Measurements from ENCODE around the gene NDP.

NDP gene, protein sequence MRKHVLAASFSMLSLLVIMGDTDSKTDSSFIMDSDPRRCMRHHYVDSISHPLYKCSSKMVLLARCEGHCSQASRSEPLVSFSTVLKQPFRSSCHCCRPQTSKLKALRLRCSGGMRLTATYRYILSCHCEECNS

DNA sequence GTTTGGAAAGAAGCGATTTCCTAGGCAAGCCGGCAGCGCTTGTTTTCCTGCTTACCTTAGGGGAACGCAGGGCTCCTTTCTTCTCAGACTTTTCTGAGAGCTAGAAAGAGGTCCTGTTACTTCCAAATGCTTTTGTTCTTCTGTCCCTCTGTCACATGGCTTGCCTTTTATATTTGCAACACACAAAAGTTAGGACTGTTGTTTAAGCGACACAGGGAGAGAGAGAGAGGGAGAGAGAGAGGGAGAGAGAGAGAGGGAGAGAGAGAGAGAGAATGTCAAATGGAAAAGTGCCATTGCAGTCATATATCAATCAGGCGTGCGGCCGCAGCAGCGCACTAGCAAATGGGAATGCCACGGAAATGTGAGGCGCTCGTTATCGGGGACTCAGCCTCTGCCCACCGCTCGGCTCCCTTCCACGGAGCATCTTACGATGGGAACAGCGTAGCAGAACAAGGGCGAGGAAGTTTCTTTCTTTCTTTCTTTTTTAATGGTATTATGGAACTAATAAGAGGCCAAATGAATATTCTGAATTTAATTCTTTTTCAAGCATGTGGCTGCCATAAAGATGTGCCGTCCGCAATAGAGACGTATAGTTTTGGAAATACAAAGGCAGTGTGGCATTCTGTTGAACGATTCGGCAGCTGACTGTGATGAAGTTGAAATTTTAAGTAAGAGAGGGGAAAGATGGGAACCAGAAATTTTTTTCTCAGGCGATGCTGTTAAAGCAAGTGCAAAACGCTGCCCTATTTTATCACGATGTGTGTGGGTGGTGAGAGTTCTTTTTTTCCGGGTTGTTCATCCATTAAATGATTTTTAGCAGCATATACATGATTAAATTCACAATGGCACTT is at the start of gene NDP:
NDP (minus strand) TSS at position 142 of the 851 bp plus-strand sequence. CDS start 14,745 bp downstream, outside the sequence.
- DNase-seq, result no peak

DNA sequence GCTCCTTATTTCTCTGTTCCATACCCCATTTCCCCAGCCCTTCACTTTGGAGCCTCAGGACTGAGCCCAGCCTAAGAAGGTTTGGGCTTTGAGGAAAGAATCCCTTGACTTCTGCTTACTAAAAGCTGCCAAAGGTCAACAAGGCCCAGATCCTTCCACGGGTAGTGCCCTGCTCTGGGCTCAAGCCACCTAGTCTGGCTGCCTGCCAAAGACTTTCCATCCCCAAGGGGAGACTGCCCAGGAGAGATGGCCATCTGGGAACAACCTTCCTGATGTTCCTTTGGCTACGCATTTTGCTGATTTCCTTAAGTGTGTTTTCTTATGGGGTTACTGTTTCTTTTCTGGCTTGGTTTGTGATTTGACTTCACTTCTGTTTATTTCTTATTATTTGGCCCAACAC is 49.8 kb upstream of the NDP start:
- DNase-seq, result no peak

DNA sequence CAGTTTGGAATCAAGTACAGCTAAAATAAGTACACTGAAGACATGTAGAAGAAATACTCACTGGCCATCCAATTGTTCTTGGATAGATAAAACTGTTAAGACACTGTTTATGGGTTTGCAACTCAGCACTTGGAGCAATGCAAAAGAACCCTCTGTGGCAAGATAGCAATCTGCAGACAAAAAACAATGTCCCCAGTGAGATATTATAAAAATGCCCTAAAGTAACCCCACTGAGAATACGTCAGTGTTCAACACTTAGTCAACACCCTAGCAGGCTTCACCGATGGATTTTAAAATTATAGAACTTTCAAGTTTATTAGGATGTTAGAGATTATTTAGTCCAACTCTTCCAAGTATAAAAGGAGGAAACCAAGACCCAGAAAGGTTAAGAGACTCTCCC is 47.5 kb upstream of the NDP start:
- no peak for DNase-seq

DNA sequence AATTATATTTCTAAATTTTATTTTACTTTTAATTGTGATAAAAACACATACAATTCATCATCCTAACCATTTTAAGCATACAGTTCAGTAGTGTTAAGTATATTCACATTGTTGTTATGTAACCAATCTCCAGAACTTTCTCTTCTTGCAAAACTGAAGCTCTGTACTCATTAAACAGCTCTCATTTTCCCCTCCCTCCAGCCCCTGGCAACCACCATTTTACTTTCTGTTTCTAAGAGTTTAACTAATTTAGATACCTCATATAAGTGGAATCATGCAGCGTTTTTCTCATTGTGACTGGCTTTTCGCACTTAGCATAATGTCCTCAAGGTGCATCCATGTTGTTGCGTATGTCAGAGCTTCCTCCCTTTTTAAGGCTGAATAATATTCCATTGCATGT is 46.7 kb upstream of the NDP start:
- no peak for DNase-seq

DNA sequence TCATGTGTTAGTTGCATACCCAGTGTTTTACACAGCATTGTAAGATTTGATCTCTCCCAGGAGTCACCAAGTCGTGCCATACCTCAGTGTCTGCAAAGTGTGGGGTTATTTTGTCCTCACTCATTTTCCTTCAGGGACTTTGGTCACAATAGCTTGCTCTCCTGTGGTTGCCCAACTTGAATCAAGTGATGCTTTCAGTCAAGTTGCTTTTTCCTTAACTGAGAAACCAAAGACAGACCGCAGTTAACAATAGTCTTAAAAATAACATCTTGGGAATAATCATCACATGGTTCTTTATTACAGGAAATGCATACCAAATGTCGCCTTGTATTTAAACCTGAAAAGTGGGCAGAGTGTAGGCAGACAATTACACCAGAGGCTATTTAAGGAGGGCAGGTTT is 44.5 kb upstream of the NDP start:
- DNase-seq, result no peak

DNA sequence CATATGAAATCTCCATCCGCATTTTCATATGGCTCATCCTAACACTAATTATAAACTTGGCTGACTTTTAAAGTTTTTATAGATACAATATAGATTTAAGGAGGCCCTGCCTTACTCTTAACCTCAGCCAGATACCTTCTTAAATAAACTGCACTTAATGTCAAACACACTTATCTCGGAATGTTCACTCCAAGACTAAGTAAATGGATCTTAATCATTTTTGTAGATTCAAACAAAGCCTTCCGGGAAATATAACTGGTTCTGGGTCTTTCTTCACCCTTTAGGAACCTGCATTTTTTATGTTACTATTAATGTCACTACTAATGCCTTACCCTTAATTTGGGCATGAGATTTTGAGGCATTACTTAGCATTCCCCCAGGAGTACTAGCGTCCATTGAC is 43.7 kb upstream of the NDP start:
- DNase-seq, result no peak

DNA sequence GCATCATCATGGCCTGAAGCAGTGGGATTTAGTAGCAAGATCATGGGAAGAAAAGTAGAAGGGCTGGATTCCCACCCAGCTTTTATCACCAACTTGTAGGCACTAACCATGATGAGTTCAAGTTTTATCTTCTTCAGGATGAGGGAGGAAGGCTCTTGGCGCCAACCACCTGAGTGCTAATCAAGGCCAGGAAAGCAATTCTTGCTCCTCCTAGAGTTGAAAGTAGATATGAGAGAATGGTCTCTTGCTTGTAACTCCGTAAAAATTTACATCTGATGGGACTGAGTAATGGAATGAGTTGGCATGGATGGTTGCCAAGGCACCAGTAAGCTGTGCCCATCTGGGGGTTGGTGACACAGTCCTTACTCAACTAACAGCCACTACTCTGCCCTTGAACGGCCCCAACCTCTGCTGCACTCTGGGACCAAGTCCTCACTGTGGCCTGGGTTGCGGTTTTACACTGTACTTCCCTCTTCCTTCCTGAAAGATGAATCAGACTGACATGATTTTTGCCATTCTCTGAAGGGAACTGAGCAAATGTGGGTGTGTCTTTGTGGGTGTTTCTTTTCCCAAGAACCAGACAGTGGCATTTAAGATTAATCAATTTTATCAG is 39.4 kb upstream of the NDP start:
- no peak for DNase-seq

DNA sequence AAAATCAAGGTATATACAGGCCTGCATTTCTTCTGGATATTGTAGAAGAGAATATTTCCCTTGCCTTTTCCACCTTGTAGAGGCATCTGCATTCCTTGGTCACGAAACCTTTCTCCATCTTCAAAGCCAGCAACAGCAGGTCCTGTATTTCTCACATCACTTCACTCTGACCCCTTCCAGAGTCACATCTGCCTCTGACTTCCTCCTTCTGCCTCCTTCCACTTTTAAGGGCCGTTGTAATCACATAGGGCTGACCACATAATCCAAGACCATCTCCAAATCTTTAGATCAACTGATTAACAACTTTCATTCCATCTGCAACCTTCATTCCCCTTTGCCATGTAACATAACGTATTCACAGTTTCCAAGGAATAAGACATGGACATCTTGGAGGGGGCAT is 38.3 kb upstream of the NDP start:
- no peak for DNase-seq

DNA sequence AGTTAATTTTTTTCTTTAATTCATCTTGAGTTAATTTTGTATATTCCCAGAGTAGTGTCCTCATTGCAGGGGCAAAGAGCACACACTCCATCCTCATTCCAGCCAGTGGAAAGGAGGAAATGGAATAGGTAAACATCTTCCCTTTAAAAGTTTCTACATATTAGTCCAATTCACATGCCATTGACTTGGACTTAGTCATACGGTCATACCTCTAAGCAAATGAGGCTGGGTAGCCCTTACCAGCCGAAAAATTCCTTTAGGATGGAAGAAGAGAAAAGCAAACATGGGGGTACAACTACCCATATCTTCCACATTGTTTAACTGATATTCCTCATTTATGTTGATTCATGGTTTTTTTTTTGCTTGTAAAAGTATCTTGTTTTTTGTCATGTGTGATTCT is 37.4 kb upstream of the NDP start:
- no peak for DNase-seq

DNA sequence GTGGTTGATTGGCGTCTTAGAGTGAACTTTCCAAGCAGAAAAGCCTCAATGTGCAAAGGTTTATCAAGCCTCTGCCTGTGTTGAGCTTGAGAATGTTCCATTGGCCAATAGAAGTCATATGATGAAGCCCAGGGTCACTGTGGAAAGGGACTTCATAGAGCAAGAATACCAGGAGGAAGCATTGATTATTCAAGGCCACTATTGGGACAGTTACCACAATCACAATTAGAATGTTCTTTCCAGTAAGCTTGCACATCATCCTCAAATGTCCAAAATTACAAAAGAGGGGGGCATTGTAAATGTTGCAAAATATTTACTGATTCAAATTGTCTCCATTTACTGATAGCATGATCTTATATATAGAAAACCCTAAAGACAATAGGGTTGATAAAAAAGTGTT is 32.9 kb upstream of the NDP start:
- DNase-seq, result no peak

DNA sequence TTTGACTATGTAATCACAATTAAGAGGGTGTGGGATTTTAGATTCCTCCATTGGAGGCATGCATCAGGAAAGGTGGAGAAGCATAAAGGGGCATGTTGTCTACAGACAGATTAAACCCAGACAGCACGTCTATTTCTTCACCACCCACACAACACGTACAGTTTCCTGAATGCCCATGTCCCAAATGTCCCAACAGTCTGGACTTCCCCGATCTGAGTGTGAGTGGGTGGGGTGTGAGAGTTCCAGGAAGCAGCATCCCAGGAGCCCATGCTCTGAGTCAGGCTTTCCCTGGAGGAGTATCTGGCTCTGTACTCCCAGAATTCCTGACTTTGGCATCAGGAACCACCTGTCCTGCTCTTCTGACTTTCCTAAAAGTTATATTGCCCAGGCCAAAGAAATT is 30.8 kb upstream of the NDP start:
- DNase-seq, result no peak

DNA sequence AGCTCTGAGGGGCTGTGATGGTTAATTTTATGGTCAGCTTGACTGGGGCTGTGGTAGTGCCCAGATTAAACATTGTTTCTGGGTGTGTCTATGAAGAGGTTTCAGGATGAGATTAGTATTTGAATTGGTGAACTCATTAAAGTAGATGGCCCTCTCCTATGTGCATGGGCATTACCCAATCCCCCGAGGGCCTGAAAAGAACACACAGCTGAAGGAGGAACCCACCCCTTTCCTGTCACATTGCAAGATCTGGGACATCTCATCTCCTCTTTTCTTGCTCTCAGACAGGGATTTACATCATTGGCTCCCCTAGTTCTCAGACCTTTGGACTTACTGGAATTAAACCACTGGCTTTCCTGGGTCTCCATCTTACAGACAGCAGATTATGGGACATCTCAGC is 29.4 kb upstream of the NDP start:
- no peak for DNase-seq

DNA sequence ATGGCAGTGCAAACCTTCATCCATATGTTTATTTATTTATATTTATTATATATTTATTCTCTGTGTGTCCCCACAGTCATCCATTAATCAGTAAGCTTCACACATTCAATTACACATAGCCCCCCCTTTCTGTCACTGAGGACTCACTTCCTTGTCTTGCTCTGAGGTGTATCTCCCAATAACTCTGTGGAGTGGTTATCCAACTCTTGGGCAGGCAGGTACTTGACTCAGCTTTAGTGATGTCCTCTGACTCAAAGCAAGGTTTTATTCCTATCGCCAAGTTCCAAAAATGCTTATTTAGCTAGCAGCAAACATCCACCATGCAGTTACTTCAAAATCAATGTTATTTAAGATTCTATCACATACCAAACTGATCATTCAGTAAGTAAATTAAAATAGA is 25.2 kb upstream of the NDP start:
- DNase-seq, result no peak

DNA sequence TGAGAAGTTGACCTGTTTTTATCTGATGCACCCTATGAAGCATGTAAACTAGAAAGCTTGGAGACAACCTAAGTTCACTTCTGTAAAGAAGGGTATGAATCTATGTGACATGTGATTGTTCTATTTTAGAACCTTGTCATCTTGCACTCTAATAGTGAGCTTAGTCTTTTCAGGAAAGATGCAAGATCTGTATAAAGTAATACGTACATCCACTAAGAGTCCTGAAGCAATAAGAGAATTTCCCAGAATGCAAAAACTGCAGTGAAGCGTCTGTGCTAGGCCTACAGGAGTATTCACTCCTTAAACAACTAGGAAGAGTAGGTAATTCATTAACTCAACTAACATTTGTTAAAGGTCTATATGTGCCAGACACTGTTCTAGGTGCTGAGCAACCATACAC is 23.3 kb upstream of the NDP start:
- DNase-seq, result no peak

DNA sequence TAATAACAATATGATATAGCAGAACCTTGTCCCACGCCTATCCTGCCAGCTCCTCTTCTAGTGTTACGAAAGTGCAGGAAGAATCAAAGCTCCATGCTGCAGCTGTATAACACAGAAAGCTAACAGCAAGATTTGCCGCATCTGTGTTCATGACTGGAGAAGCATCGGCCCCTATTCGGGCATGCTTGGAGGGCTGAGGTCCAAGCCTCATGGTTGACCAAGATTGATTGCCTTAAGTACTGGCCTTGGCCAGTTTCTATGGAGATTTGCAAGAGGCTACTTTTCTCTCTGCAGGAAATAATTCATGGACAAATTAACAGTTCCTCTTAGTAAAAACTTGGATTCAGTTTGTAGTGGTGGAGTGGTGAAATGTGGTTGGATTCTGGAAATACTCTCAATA is 12.9 kb upstream of the NDP start:
- no peak for DNase-seq

DNA sequence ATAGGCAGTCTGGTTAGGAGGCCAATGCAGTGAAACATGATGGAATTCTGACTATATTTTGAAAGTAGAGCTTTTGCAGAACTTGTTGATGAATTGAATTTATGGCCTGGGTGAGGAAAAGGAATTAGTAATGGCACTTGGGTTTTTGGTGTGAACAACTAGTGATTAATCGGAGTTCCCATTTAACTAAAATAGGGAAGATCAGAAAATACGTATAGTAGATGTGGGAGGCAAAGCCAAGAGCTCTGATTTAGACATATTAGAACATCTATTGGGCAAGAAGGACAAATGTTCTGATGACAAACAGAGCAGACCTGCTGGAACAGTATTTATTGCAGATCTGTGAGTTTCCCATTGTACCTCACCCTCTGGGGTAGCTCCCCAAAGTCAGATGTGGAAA is 12.3 kb upstream of the NDP start:
- DNase-seq, result no peak

DNA sequence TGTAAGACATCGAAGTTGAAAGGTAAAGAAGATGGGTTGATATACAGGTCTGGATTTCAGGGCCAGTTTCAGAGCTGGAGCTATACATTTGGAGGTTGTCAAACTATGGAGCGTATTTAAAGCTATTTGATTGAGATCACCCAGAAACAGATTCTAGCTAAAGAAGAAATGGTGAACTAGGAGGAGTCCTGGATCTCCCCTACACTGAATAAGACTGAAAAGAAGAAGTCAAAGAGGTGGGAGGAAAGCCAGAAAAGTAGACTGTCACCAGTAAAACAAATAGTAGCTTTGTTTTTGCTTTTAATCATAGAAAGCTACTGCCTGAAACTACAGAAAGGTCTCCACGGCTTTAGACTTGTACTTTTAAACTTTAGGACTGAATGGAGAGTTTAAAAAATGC is 5.0 kb upstream of the NDP start:
- DNase-seq, result no peak

DNA sequence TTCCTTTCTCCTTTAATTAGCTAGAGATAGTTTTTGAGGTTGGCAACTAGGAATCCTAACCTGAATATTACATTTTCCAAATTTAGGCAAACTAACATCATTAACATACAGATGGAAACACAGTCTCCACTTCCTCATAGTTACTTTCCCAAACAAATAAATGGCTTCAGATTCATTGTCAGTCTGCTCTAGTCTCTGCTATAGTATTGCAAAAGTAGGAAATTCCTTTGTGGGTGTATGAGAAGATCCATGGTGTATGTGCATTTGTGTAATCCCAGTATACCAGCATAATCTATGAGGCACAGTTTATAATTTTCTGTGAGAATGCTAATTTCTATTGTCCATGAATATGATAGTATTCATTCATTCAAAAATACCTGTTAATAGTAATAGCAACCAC is 3.0 kb upstream of the NDP start:
- DNase-seq, result no peak

DNA sequence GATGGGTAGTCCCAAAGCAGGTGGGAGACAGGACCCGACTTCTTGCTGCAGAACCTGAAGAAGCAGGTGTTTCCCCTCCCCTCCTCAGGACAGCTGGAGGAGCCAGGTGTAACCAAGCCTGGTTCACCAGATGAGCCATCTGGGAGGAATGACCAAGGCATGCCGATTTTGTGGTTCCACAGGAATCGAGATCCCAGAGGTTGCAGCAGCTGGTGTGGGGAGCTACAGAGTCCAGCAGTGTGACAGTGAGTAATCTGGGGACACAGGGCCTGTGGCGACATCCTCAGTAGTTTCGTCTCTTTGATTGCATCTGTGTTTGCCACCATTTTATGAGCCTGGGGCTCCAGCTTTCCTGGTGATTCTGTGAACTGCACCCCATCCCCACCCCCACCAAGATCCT is 2.6 kb upstream of the NDP start:
- no peak for DNase-seq

DNA sequence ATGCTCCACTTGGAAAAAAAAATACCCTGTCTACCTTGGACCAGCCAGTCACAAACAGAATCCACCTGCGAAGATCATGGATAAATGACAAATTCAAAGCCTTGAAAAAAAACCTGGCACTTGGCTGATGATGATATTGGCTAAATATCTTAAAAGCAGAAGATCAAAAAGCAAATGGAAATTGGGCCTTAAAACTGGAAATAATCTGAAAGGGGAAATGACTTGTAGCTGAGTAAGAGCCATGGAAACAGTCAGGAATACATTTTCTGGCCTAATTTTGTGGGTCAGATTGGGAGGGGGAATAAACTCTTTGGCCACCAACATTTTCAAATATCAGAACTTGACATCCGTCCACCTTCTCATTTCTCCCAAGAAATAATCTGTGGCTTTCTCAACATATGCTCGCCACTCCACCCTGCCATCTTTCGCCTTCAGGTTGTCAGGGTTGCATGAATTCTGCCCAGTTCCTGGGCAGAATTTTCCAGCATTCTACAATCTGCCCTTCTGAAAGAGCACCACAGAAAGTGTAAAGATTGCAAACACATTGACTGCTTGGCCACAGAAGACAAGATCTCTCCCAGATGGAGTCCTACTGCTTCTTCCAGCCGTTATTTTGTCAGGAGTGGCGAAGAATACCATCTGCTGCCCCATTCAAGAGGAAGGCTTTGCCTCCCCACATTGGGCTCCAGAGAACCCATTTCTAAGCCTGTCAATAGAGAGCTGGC is 1.7 kb upstream of the NDP start:
- DNase-seq, result no peak

DNA sequence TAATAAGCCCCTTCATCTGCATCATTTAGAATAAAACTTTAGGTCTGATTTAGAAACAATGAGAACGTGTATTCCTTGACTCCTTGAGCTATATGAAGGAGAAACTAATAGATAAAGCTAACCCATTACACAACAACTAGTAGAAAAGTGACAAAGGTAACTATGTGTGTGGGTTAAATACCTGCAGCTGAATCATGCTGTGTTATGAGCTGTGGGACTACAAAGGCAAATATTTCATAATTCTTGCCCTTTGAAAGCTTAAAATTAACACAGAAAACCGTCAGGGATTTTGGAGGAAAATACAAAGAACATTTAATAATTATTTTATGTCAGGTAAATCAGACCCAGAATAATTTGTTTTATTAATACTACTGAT is 898 bp upstream of the NDP start:
- no peak for DNase-seq

DNA sequence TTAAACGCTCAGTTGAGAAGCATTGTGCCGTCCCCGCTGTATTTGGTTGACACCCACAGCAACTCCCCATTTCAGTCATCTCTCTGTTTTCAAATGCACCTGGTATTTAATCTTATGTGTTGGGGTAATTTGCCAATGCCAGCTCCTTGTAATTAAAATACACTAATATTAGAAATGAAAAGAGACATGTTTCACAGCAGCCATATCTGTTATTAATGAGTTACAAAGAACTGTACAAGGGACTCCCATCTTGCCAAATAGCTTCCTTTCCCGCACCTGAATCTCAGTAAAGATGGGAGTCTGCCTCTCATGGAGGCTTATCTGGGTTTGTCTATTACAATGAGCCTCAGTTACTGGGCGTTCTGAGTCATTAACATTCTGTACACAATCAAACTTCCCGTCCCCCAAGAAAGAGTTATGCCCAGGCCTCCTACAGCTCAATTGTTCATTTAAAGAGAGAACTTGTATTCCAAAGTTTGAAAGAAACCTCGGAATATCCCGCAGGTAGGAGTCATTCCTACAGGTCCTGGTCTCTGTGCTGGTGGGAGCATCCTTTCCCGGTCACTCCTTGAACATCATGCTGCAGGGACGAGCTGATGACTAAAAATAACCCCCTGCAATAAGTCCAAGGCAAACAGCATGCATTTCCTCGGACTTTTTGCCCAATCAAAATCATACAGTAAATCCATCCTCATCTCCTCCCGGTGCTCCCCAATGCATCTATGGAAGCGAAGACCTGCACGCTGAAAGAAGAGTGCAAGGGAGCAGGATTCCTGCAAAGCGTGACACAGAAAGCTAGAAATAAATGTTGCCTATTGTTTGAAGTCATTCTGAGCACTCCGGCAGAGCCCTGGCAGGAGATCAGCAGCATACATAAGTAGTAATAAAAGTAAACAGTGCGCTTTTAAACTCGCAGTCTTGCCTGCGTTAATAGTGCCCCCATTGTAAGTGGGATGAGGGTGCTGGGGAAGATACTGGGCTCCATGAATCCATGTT is 926 bp downstream of the NDP start:
- no peak for DNase-seq

DNA sequence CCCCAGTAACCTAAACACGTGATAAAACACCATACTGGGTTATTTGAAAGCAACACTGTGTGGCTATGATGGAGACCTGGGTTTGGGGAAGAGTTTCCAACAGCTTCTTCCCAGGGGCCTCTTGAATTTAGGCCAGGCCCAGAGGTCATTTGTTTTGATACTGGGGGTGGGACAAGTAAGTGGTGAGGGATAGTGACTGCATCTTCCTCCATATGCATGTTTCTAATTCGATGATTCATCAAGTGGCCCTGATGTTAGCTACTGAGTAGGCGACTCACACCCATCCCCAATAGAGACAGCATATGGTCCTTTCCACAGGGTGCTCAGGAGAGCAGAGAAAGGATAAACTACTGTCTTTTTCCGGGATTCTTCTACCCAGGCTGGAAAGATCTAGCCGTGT is 2.7 kb downstream of the NDP start:
- DNase-seq, result peak; percentile 32
